GM21515 (cell line): ENCODE results near the gene EED.
A peak's percentile ranks its signal among the peaks of the same experiment; 100 is the strongest.
"Not testable (repeated sequence)": the region's sequence is repeated elsewhere in the genome, so short reads cannot be mapped to it uniquely, and the experiment has no call there.

Source experiments
- ATAC-seq: cut with Tn5 transposase; IDR thresholded peaks from one replicate; pipeline ENCODE4 v1.9.1; 2021; ENCODE audit not compliant: unreplicated experiment

Gene EED

GRCh38 chr11:86289508-86290280, 45.1 kb downstream of the EED start:
- not testable (repeated sequence) for ATAC-seq

DNA sequence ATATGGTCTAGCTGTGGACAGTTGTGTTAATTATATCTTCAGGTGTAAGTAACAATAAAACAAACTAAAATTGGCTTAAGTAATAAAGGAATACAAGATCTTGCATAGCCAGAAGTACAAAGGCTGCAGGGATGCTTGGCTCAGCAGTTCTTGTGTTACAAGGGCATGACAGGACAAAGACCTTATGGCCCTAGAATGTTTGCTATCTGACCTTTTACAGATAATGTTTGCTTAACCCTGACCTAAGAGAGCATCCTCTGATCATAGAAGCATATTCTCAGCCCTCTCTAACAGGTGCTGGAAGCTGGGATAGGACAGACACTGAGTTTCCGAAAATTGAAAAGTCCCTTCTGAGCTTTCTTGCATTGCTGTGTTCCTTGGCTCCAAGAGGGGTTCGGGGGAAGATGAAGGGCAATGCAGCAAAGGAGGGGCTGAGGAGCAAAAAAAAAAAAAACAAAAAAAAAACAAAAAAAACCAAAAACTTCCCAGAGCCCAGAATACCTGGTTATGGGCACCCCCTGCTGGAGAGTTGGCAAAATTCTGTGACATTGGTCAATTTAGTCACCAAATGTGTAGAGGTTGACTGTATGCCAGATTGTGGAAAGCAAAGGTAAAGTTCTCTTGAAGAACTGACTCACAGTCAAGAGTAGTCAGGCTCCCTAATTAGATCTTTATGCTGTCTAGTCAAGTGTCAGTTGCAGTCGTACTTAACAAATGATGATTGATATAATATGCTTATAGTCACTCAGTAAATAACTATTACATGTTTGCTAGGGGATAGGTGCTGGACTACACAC, 47.1 kb downstream of the EED start:
- no peak for ATAC-seq

DNA sequence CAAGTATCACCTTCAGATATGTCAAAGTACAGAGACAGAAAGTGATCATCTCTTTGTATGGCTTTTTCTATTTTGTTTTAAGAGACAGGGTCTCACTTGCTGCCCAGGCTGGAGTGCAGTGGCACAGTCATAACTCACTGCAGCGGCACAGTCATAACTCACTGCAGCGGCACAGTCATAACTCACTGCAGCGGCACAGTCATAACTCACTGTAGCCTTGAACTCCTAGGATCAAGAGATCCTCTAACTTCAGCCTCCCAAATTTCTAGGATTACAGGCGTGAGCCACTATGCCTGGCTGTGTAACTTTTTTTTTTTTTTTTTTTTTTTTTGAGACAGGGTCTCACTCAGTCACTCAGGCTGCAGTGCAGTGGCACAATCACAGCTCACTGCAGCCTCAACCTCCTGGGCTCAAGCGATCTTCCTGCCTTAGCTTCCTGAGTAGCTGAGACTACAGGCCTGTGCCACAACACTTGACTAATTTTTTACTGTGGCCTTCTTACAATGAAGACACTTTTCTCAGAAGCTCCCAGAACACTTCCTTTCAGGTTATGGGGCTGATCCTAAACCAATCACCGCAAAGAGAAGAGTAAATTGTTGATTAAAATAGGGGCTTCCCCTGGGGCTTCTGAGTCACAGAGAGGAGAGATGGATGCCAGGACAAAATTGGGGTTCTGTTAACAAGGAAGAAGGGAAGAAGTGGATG, 48.5 kb downstream of the EED start:
- ATAC-seq, result peak; percentile 50

DNA sequence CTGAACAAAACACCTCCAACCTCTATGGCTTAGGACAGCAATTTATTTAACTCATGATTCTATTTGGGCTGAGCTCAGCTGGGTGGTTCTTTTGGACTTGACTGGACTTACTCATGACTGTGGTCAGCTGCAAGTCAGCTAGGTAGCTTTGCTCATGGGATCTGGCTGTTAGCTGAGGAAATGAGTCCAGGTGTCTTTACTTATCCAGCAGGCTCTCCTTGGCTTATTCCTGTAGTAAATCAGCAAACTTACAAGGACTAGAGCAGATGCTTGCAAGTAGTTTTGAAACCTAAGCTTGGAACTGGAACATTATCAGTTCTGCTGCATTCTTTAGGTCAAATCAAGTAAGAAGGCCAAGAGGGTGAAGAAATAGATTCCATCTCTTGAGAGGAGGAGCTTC, 49.5 kb downstream of the EED start:
- no peak for ATAC-seq

DNA sequence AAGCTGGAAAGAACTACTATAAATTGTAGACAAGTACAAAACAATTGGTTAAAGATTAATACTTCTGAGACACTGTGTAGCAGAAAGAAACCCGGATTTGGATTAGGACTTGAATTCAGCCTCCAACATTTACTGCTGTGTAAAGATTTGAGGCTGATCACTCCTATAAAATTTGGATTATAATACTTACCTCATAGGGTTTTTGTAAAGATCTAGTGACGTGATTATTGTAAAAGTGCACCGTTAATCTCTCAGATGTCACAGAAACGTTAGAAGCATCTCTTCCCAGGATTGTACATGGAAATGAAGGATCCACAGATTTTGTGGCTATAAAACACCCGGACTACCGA, 57.2 kb downstream of the EED start:
- peak; percentile 6 for ATAC-seq

DNA sequence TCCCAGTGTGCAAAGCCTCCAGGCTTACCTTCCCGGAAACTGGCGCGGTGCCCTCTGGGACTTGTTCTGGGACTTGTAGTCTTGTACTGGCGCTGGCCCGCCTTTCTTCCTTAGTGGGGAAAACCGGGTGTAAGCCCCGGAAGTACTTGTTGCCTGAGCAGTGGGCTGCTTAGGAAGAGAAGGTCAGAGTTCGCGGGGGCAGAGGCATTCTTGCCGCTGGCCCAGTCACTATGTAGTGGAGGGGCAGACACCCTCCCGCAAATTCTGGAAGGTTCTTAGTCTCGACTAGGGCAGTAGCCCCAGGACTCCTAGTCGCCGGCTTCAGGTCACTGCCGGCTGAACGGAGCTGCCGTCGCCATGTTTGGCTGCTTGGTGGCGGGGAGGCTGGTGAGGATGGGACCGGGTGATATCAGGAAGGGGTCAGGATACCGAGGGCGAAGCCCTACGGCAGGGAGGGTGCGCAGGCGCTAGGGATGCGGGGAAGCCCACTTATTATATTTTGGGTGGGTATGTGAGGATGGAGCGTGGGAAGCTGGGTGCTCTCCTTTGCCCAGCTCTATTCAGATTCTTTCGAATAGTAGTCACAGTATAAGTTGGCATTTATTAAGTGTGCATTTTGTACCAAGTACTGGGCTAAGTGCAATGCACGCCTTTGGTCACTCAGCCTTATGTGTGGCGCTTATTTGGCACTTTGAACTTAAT, 57.7 kb downstream of the EED start, which contains the start of gene HIKESHI:
HIKESHI (plus strand) TSS at position 149 of the 702 bp plus-strand sequence; CDS start at position 358, 209 bp downstream.
- peak; percentile 99 for ATAC-seq

GRCh38 chr11:86303257-86303656, 58.7 kb downstream of the EED start:
- ATAC-seq, result no peak

GRCh38 chr11:86308710-86309109, 64.2 kb downstream of the EED start:
- ATAC-seq, result not testable (repeated sequence)

DNA sequence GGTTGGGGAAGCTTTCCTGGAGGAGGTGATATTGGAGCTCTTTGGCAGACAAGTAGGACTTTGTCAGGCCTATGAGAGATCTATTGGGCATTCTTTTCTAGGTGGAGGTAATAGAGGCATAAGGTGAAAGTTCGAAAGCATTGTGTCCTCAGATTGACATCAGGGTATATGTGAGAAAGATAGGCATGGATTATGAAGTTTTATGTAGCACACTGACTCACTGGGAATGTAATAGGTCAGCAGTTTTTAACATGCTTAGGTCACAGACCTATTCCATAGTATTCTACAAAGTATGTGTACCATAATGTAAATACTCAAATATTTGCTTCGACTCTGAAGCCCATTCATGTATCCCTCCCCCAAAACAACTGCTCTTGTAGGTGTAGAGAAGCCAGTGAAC, 69.2 kb downstream of the EED start:
- no peak for ATAC-seq

DNA sequence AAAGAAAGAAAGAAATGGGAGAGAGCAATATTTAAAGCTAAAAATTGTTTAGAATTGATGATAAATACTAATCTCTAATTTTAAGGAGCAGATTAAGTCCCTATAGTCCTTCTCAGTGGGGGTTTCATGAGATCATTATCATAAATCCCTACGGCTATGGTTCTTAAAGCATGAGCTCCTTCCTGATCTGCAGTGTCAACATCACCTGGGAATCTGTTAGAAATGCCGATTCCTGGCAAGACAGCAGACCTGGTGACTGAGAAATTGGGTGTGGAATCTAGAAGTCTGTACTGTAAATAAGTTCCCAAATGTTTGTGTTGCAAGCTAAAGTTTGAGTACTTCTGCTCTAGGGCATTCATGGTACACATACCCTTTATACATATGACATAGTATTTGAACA, 70.1 kb downstream of the EED start:
- ATAC-seq, result no peak
